Hair follicular keratinocyte (primary cell): ENCODE measurements around the gene ZNF492. TPM values are rescaled to one million over a fixed set of nuclear protein-coding genes. Genes with fewer than 3 reads are reported as not detected.

Experiments used
- total RNA-seq: library from RNA; depleted of rRNA; stranded (reverse); fragments of >200 nt; gene quantifications from 2 replicates; pipeline ENCODE4 v1.2.3, GENCODE V29; 2015

Gene ZNF492
- total RNA-seq: 0.39 and 1.8 TPM in 2 replicates

GRCh38 chr19:22633706-22634449 is at the start of gene ZNF492:
TSS of gene ZNF492 (plus strand) at chr19:22634324. CDS start at chr19:22653400, 19,076 bp downstream.

Other genes starting within 250 kb of the ZNF492 start
- gene ZNF98, start 212.0 kb upstream of the ZNF492 start, total RNA-seq: 0.84 TPM in 1 of 2 replicates, not detected in the other
- not detected in 2 replicates for gene ZNF99, start 149.8 kb downstream of the ZNF492 start, total RNA-seq
- not detected in 2 replicates for gene ZNF723, start 198.0 kb downstream of the ZNF492 start, total RNA-seq